ENCODE data around the gene AIFM1.

The AIFM1 gene

DNA sequence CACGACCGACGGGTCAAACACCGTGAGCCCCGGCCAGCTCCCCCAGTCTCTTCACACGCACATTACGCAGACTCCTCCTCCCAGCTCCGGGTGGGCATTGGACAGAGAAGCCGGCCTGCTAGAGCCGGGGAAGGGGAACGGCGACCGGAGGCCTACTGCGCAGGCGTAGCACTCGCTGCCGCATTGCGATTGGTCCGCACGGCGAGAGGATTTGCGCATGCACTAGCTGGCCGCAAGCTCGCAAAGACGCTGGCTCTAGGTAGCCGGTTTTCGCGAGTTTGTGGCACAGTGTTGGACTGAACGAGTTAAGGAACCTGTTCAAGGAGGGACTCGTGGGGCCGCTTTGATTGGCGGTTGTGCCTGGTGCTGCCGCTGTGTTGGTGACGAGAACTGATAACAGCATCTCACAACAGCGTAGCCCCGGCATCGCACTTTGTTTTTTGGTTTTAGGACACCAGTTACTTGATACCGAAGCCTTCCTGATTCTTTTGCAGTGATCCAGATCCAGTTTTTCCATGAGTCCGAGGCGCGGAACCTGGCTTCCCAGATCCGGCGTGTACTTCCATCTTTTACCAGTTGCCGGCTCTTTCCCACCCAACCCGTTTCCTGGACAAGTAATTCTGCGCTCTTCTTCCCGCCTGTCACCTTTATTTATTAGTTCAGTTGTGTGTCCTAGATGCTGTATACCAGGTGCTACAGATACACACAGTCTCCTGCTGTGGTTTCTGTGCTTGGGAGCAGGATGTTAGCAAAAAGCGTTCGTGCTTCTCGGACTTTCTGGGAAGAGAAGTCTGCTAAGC is at the start of gene AIFM1:
Gene AIFM1 (minus strand): TSS at position 139 of the 800 bp plus-strand sequence. CDS start 185 bp downstream, outside the sequence.
- DNase-seq (ENCODE audit: low read depth) = peak; percentile 87
- H3K4me3 ChIP-seq (ENCODE audit: low read depth, low read length) = peak within 1 kb of the TSS; percentile 85
- TF ChIP-seq, protein P1, sequence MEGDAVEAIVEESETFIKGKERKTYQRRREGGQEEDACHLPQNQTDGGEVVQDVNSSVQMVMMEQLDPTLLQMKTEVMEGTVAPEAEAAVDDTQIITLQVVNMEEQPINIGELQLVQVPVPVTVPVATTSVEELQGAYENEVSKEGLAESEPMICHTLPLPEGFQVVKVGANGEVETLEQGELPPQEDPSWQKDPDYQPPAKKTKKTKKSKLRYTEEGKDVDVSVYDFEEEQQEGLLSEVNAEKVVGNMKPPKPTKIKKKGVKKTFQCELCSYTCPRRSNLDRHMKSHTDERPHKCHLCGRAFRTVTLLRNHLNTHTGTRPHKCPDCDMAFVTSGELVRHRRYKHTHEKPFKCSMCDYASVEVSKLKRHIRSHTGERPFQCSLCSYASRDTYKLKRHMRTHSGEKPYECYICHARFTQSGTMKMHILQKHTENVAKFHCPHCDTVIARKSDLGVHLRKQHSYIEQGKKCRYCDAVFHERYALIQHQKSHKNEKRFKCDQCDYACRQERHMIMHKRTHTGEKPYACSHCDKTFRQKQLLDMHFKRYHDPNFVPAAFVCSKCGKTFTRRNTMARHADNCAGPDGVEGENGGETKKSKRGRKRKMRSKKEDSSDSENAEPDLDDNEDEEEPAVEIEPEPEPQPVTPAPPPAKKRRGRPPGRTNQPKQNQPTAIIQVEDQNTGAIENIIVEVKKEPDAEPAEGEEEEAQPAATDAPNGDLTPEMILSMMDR (IDR thresholded peaks at IDR 0.05; ENCODE audit: low read depth, low read length, missing control alignments) = no peak

DNA sequence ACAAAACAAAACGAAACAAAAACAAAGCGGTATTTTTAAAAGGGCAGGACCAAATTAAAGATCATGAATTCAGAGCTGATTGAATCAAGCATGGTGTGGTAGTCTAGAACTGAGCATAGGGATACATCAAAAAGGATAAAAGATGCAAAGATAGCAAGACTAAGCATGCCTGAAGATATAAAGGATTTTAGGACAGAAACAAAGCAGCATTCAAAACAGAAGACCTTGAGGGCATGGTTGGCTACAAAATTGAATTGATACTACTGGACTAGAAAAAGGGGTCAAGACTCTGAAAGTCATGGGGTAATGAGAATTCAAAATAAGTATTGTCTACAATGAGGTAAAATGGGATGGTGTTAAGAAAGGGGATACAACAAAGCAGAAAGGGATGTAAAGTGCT is 47.7 kb upstream of the AIFM1 start:
- no peak for DNase-seq (ENCODE audit: low read depth)
- no peak overlapping the region for H3K4me3 ChIP-seq (ENCODE audit: low read depth, low read length)
- TF ChIP-seq, protein P1 (IDR thresholded peaks at IDR 0.05; ENCODE audit: low read depth, low read length, missing control alignments) = no peak

DNA sequence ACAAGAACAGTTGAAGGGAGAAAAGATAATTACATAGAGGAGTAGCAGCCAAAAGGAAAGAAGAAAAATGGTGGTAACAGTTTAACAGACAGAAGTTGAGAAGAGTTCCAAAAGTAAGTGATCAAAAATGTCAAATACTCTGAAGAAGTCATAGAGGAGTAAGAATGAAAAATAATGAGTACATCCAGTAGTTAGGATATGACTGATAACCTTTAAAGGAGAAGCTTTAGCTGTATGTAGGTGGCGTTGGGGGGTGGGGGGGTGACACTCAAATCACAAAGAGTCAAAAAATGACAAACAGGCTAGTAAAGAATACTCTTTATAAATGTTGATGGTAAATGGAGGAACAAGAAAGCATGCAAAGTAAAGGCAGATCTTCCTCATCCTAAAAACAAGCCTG is 46.7 kb upstream of the AIFM1 start:
- H3K4me3 ChIP-seq (ENCODE audit: low read depth, low read length) = no peak overlapping the region
- TF ChIP-seq, protein P1 (IDR thresholded peaks at IDR 0.05; ENCODE audit: low read depth, low read length, missing control alignments) = no peak
- DNase-seq (ENCODE audit: low read depth) = no peak

DNA sequence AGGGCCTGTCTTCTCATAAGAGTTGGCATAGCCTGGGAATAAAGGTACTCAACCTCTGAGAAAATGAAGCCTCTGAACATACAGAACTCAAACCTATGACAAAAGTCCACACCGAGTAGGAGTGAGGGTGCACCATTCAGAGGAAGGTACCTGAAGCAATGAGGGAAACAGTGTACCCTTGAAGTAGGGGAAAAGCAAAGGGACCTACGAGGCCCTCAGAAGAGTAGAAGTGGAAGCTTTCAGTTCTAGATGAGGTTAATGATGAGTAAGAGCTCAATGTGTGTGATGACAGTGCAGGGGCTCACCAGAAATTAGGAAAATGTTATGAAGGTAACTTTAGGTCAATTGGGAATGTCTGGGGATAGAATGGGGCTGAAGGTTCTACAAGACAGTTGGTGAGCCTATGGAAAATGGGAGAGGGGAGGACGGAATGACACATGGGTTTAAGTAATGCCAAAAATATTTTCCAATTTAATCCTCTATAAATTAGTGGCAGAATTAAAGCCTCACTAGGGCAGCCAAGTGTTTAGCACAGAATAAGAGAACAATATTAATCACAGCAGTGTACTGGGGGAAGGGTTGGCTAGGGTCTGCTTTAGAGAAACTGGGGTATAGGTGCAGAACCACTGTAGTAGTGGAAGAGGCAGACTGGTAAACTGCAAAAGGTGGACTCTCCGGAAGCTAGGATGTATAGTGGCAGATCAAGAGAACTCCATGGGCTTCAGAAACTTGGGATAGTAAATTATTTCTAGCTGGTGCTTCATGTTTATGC is 46.0 kb upstream of the AIFM1 start:
- H3K4me3 ChIP-seq (ENCODE audit: low read depth, low read length) = no peak overlapping the region

DNA sequence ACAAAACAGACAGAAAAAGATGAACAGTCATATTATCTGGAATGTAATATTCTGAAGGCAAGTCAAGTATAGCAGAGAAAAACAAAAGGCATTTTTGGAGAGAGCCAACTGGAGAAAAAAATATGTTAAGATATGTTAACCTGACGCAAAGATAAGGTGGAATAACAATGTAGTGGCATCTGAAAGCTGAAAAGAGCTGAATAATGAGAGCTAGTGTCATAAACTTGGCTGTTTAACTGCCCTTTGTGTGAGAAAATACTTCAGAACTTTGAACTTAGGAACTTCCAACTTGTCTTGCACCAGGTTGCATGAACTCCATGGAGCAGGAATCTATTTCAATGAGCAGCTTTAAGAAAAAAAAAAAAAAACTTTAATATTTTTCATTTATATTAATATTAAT is 39.0 kb upstream of the AIFM1 start:
- TF ChIP-seq, protein P1 (IDR thresholded peaks at IDR 0.05; ENCODE audit: low read depth, low read length, missing control alignments) = no peak
- DNase-seq (ENCODE audit: low read depth) = no peak
- H3K4me3 ChIP-seq (ENCODE audit: low read depth, low read length) = no peak overlapping the region

More for the DNA sequence above, 46.0 kb upstream of the AIFM1 start:
- TF ChIP-seq, protein P1 (IDR thresholded peaks at IDR 0.05; ENCODE audit: low read depth, low read length, missing control alignments) = no peak
- no peak for DNase-seq (ENCODE audit: low read depth)

DNA sequence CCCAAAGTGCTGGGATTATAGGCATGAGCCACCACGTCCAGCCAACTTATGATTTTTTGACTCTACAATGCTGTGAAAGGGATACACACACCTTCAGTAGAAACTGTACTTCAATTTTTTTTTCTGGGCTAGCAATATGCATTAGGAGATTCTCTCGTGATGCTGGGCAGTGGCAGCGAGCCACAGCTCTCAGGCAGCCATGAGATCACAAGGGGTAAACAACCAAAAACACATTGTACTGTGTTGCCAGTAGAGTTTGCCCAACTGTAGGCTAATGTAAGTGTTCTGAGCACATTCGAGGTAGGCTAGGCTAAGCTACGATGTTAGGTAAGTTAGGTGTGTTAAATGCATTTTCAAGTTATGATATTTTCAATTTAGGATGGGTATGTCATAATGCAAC is 31.8 kb upstream of the AIFM1 start:
- TF ChIP-seq, protein P1 (IDR thresholded peaks at IDR 0.05; ENCODE audit: low read depth, low read length, missing control alignments) = no peak
- DNase-seq (ENCODE audit: low read depth) = no peak
- H3K4me3 ChIP-seq (ENCODE audit: low read depth, low read length) = no peak overlapping the region
